Stimulated activated CD4-positive, alpha-beta T cell treated with anti-CD3 and anti-CD28 coated beads, TNF-alpha, amount 100 ng/mL, for 48 hours (primary cell): ENCODE measurements around the gene CCDC73.
"Not testable (repeated sequence)": the region's sequence is repeated elsewhere in the genome, so short reads cannot be mapped to it uniquely, and the experiment has no call there.

Experiments used
- DNase-seq, 3 donors: peaks; one replicate each; pipeline ENCODE4 v3.0.0-alpha.2; 2020; ENCODE audit warnings: low read depth in 3 of 3

Gene CCDC73

DNA sequence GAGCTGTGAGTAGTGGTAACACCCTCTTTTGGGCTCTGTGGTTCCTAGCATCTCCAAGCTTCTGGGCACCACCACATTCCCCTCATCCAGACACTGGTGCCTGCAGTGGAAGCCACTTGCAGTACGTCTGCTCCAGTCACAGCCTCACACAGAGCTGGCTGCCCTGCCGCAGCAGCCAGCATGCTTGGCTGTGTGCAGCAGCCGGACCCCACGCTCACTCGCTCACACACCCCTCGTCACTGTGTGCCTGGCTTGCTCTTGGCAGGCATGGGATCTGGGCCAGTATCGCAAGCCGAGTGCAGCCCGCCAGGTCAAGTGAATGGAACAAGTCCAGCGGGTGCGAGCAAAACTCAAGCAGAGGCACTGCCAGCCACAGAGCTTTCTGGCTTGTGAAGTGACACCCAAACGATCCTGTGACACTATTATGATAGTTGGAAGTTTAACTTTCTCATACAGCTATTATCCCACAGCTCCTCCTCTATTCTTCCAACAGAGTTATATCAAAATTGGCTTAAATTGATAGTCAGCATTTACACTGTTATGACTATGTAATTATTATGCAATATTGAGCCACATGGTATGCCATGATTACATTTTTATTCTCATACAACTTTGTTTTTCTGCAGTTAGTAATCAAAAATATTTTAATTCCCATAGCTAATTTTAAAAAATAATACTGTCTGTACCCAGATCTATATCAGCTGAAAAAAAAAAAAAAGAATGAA is 89.0 kb downstream of the CCDC73 start:
- no peak for DNase-seq

DNA sequence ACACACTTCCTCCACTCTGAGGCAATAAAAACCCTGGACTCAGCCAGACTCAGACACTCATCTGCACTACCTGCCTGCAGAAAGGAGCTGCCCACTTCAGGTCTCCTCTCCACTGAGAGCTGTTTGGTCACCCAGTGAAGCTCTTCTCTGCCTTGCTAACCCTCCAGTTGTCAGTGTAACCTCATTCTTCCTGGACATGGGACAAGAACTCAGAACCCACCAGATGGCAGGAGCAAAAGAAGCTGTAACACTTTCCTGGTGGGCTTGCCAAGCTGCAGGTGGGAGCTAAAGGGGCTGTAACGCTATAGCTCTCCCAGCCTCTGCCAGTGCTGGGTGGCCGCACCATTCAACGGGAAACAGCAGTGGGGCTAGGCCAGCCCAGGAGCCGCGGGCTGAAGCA is 89.7 kb downstream of the CCDC73 start:
- no peak for DNase-seq

GRCh38 chr11:32704261-32704660 is 90.2 kb downstream of the CCDC73 start:
- DNase-seq = no peak

- DNase-seq = no peak
Measured at GRCh38 chr11:32701616-32702015, 92.8 kb downstream of the CCDC73 start.

DNA sequence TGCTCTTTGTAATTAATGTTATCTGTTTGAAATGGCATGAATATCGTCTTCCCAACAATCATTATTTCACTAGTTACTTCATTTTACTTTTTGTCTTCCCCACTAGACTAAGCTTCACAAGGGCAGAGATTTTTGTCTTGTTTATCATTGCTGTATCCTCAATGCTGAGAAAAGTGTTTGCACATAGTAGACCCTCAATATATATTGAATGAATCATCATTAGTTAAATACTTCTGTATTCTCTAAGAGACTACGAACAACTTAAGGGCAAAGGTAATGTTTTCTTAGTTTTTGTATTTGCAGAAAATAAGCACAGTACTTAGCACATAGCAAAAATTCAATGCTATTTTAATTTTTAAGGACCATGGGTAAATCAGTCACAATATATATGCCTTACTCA is 95.9 kb downstream of the CCDC73 start:
- DNase-seq = no peak

GRCh38 chr11:32671051-32671450 is 123.4 kb downstream of the CCDC73 start:
- no peak for DNase-seq

DNA sequence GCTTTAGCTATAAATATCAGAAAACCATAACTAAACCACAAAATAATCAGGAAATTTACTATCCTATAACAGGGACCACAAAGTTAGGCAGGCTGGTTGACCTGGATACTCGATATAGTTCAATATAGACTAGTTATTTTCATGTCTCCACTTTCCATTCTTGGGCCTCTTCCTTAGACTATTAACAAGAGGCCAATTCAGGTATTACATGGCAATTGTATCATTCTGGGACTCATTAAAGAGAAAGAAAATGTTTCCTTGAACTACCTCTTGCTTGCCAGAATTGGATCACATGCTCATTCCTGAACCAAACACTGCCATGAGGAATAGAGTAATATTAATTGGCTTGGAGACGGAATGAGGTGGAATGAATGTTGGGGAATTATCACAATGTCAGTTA is 134.8 kb downstream of the CCDC73 start:
- no peak for DNase-seq

- no peak for DNase-seq
Measured at GRCh38 chr11:32658639-32659406, 135.6 kb downstream of the CCDC73 start.

- no peak for DNase-seq
Measured at GRCh38 chr11:32643526-32643925, 150.9 kb downstream of the CCDC73 start.

DNA sequence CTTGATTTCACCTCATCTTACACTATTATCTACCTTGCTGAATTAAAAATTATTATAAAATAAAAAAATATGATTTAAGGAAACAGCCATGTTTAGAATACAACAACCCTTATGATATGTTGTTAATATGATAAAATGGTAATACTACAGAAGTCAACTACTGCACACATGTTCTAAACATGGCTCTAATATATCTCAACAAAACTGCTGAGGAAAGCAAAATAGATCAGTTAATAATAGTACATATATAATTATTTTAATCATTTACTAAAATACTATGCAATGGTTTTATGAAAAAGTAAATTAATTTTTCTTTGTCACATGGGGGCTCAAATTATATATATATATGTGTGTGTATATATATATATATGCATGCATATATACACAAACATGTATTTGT is 153.1 kb downstream of the CCDC73 start:
- no peak for DNase-seq

DNA sequence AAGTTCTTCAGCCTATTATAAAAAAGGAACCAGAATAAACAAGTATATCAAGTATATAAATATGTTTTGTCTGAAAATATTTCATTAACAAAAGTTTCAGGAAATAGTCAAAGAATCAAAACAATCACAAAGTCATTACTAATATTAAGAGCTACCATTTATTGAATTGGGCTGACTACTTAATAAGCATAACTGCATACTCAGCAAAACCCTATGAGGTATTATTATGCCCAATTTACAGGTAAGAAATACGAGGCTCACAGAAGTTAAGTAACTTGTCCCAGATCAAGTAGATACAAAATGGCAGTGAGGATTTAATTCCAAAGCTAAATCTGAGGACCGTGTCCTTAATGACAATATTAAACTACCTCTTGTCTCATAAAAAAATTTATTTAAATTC is 158.6 kb downstream of the CCDC73 start:
- no peak for DNase-seq

DNA sequence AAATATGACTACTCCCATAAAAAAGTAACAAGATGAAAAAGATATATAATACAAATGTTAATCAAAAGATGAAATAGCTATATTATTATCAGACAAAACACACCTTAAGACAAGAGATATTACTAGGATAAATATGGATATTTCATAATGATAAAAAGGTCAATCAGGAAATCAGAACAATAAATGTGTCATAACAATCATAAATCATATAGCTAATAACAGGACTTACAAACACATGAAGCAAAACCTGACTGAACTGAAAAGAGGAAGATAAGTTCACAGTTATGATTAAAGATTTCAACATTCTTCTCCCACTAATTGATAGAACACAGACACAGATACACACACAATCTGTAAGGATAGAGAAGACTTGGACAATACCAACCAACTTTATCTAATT is 163.6 kb downstream of the CCDC73 start:
- DNase-seq = no peak

- DNase-seq = no peak
Measured at GRCh38 chr11:32616903-32617302, 177.6 kb downstream of the CCDC73 start.

GRCh38 chr11:32615422-32615821 is 179.0 kb downstream of the CCDC73 start:
- DNase-seq = no peak

GRCh38 chr11:32613500-32614151 is 180.8 kb downstream of the CCDC73 start:
- no peak for DNase-seq

- no peak for DNase-seq
Measured at GRCh38 chr11:32610797-32611352, 183.6 kb downstream of the CCDC73 start.

DNA sequence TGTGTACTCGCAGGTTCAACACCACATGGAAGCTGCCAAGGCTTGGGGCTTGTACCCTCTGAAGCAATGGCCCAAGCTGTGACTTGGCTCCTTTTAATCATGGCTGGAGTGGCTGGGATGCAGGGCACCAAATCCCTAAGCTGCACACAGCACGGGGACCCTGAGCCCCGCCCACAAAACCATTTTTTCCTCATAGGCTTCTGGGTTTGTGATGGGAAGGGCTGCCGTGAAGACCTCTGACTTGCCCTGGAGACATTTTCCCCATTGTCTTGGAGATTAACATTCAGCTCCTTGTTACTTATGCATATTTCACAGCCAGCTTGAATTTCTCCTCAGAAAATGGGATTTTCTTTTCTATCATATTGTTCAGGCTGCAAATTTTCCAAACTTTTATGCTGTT is 185.6 kb downstream of the CCDC73 start:
- DNase-seq = not testable (repeated sequence)

- DNase-seq = no peak
Measured at GRCh38 chr11:32606220-32606619, 188.2 kb downstream of the CCDC73 start.

DNA sequence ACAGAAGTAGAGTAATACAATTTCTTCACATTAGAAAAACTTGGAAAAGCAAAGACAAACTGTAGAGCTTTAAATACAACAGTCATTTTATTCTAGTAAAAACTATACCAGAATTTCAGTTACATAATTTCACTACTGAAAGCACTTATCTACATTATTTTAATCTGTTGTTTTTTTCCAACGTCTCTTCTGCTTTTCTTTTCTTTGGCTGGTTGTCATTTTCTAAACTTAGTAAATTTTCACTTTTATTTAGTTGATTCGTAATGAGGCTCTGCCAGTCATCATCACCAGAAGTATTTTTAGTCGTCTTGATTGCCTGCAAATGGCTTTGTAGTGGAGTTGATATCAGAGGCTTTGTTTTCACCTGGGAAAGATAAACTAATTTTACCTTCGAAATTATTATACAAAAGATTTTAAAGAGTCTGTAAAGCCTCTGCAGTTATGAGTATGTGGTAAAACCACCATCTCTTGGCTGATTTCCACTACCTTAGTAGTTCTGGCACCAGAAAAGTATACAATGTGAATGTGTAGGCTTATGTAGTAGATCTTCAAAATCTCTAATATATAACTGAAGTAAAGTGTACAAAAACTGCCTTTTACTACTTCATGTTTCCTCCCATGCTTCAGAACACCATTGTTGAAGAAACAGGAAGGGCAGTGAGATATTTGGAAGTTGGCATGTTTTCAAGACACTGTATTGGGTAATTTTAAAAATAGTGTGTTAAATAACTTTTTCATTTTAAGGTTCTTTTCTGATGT is 191.6 kb downstream of the CCDC73 start:
- DNase-seq = no peak

DNA sequence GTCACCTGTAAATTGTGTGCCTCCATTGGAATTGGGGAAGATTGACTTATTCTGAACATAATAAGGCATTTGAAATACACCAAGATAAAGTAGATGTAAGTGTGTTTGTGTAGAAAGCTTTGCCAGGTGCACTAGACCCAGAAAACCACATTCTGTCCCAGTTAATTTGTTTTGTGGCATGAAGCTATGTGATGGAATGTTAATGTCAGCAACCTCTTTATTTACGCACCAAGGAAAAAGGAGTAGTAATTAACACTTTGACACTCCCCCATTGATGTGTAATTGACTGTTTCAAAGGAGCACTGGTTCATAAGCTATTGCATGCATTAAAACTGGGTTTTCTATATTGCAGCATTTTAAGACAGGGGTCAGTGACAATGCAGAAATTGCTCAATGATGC is 196.5 kb downstream of the CCDC73 start:
- no peak for DNase-seq

DNA sequence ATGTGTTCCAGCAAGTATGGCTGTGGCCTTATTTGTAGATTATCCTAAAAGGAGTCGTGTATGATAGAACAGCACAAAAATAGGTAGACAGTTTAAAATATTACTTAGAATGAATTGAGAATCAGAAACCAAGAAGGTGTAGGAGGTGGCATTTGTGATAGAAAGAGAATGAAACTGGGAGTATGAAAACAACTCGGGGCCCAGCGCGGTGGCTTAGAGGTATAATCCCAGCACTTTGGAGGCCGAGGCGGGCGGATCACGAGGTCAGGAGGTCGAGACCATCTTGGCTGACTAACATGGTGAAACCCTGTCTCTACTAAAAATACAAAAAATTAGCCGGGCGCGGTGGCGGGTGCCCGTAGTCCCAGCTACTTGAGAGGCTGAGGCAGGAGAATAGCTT is 198.3 kb downstream of the CCDC73 start:
- peak; percentile 14 to 41 (median 28) for DNase-seq

- no peak for DNase-seq
Measured at GRCh38 chr11:32594272-32594671, 200.2 kb downstream of the CCDC73 start.
